Measurements from ENCODE around the gene NPHP4.

Gene NPHP4

DNA sequence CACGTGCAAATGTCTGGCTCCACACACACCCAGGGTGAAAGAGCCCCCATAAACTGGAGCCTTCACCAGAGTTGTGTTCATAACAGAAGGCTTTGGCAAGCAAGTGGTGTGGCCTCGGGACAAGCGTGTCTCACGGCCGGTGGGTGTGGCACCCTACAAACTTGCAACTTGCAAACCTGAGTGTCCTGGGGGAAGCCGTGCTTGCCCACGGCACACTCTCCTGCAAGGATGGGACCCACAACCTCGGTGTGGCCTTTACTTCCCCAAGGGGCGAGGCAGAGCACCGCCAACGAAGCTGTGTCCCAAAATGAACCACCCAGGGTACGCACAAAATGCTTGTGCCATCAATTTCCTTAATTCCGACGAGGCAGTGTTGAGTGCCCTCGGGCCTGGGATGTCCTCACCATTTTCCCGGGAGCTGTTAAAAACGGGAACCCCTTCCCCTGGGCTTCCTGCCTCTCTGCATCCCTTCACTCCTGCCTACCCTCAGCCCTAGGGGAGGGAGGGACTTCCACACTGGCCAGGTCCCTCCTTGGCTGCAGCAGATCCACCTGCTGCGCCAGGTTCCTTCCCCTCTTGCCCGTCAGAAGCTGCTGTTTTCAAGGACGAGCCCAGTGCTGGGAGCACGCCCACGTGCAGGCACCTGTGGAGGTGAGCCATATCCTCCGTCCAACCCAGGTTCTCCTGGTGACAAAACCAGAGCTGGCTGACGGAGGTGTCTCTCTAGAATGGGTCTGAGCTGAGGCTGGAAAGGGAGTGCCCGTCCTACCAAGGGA lies 111.4 kb downstream of the NPHP4 start:
- DNase-seq (ENCODE audit: low read depth, low spot score), result no peak

DNA sequence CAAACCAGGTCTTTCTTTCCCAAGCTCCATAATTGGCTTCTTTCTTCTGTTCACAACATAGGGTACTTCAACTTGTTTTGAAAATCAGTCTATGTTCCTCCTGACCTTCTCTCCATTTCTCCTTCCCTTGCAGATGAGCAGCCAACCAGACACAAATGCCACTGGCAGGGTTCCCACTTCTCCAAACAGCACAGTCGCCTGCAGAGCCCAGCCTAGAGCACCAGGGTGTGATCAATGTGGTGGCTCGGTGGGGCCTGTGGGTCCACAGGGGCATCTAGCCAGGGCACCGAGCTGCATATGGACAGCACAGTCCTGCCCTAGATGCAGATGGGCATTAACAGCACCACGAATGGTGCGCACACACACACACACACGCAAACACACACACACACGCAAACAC lies 112.8 kb downstream of the NPHP4 start:
- no peak for DNase-seq (ENCODE audit: low read depth, low spot score)

DNA sequence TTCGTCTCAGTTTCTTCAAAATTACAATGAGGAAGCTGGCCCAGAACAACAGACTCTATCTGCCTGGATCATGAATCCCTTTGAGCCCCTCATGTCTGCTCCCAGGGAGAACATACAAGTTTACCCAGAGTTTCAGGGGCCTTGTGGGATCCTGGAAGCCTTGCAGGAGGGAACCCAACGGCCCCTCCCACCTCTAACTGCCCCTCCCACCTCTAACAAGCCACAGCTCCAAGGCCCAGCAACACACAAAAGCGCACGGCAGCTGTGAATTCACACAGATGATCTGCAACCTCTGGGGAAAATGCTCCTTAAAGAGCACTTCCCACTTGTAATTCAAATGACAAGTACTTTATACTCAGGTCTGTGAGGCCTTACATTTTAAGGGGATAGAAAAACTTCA lies 113.3 kb downstream of the NPHP4 start:
- no peak for DNase-seq (ENCODE audit: low read depth, low spot score)

DNA sequence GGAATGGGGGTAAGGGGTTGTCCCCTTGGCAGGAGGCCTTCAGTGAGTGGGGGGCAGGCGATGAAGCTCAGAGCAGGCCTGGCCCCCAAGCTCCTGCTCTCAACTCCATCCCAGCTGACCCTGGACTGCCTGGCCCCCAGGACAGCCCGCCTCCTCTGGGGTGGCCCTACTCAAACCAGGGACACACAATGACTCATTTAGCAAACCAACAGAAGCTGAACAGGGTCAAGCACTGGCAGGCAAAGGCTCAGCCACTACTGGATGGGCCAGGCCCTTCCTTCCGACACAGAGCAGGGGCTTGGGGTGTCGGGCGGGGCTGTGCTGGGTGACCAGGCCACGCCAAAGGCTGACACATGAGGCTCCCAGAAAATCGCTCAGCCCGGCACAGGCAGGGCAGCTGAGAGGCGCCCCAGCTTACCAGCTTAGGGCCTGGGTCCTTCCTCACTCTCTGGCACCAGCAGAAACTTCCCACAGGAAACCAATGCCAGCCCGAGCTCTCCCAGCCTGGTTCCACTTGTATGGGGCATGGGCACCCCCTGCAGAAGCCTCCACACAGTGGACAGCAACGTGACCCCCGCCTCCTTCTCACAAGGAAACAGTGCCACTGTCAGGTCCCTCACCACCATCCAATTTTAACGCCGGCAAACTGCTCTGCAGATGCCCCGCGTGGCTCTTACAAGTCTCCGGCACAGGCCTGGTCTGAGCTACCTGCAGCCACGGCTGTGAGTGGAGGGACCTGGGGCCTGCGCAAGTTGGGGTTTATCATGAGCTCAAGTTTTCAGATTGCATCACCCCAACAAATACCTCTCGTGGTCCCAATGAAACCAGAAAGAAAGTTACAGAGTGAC lies 114.3 kb downstream of the NPHP4 start:
- DNase-seq (ENCODE audit: low read depth, low spot score), result no peak

GRCh38 chr1:5877001-5877400 lies 115.2 kb downstream of the NPHP4 start:
- no peak for DNase-seq (ENCODE audit: low read depth, low spot score)

DNA sequence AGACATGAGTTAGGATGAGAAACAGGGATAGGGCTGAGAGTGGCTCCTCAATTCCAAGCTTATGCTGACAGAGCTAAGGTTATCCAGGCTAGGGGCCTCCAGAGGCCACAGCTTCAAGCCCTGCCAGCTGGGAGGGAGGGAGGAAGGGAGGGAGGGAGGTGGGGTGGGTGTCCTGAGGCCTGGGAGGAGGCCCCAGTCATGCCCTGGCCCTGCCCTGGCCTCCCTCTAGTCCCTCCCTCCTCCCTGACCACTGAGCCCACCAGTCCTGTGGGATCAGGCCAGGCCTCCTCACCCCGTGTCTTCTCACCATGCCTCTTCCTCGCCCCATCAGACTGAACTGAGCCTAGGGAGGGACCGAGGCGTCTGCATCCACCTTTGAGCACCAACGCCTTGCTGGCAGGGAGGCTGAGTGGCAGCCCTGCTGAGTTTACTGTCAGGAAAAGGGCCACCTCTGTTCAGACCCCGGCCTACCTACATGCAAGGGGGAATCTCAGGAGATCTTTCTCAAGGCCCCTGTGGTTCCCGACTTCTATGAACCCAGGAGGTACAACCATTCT lies 116.1 kb downstream of the NPHP4 start:
- DNase-seq (ENCODE audit: low read depth, low spot score), result no peak

GRCh38 chr1:5875345-5875910 lies 116.8 kb downstream of the NPHP4 start:
- no peak for DNase-seq (ENCODE audit: low read depth, low spot score)

- DNase-seq (ENCODE audit: low read depth, low spot score), result no peak
Observed at GRCh38 chr1:5874416-5875110, 117.7 kb downstream of the NPHP4 start.

DNA sequence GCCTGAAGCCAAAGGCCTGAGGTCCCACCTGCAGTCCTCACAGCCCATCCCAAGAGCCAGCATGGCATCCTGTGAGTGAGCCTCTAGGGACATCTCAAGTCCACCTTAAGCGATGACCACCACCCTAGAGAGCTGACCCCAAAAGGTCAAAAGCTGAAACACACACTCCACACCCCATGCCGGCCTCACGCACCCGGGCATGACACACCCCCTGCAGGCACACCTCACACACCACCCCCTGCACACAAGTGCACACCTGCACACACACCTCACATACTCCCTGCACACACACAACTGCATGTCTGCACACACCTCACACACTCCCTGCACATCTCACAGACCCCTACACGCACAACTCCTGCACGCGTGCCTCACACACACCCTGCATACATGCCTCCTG lies 118.7 kb downstream of the NPHP4 start:
- DNase-seq (ENCODE audit: low read depth, low spot score), result no peak

GRCh38 chr1:5872886-5873285 lies 119.3 kb downstream of the NPHP4 start:
- no peak for DNase-seq (ENCODE audit: low read depth, low spot score)

GRCh38 chr1:5868931-5869500 lies 123.2 kb downstream of the NPHP4 start:
- no peak for DNase-seq (ENCODE audit: low read depth, low spot score)

- peak; percentile 44 for DNase-seq (ENCODE audit: low read depth, low spot score)
Observed at GRCh38 chr1:5865774-5866173, 126.5 kb downstream of the NPHP4 start.

DNA sequence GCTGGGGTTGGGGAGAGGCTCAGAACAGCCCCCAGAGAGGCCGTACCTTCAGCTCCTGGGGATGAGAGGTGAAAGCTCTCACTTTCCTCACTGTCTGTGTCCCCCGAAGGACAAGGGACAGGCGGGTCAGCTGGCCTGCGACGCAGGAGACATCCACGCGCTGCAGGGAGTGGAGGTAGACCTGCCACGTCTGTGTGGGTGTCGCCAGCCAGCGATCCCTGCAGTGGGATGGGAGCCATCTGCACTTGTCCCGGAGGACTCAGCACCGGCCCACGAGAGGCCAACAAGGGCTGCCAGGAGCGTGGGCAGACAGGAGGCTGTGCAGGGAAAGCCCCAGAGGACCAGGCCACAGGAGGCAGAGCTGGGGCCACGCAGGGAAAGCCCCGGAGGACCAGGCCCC lies 127.2 kb downstream of the NPHP4 start:
- no peak for DNase-seq (ENCODE audit: low read depth, low spot score)

- DNase-seq (ENCODE audit: low read depth, low spot score), result no peak
Observed at GRCh38 chr1:5864256-5864655, 128.0 kb downstream of the NPHP4 start.

DNA sequence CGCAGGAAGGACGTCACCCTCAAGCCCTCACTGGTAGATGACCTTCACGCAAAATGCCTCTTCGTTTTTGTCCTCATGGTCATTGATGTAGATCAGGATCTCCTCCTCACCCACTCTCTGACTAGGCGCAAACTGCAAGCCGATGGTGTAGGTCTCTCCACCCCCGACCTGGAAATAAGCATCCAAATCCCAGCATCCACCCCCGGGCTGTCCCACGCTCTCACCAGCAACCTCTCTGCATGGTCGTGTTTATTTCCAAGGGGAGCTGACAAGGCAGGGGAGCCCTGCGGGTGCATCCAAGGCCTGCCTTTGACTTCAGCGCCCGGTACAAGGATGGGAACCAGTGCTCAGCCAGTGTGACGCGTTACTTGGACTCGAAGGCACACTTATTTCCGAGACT lies 129.0 kb downstream of the NPHP4 start:
- DNase-seq (ENCODE audit: low read depth, low spot score), result no peak

DNA sequence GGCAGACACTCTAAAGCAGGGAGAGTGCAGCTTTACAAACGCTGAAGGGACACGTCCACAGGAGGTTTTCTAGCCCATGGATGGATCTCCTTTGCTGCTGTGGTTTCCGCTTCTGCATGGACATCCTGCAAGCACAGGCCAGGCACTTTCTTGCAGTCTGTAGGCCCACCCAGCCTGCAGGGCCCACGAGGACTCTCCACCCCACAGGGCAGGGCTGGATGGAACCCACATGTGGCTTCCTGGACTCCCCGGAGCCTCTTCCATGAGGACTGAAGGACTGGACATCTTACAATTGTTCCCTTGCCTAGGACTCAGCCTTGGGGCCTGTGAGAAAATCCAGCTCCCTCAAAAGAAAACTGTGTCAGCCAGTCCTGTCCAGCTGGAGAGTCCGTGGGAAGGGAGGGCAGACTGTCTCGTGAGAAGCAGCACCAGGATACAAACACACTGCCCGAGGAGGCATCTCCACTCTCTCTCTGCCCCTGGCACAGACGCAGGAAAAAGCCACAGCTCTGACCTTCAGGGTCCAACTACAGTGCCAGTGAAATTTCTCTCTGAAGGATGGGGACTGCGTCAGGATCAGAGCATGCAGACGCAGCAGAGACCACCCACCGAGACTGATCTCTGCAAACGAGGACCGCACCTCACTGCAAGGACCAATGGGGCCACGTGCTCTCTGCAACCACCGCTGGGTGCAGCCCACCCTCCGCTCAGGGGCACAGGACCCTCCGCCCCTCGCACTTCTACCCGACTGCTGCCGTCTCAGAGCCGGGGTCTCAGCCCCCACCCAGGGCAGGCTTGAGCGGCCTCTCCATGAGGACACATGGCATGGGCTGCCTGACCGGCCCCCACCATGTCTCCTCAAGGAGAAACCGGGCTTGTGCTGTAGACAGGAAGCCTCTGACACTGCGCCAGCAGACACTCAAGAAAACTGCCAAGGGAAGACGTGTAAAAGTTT lies 130.1 kb downstream of the NPHP4 start:
- no peak for DNase-seq (ENCODE audit: low read depth, low spot score)

DNA sequence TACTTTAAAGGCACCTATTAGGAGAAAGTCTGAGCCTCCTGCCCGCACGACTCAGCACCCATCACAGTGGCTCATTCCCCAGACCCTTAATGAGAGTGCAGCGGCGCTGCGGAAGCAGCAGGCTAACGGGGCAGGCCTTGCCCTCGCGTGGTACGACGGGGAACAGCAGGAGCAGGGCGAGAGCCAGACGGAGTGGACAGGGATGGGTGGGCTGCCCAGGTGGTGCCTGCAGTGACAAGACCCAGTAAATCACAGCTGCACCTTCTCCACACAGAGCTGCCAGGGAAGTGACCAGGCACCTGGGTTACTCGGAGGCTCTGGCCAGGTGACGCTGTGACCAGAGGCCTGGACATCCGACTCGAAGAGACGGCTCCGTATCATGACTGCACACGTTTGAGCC lies 131.9 kb downstream of the NPHP4 start:
- no peak for DNase-seq (ENCODE audit: low read depth, low spot score)

DNA sequence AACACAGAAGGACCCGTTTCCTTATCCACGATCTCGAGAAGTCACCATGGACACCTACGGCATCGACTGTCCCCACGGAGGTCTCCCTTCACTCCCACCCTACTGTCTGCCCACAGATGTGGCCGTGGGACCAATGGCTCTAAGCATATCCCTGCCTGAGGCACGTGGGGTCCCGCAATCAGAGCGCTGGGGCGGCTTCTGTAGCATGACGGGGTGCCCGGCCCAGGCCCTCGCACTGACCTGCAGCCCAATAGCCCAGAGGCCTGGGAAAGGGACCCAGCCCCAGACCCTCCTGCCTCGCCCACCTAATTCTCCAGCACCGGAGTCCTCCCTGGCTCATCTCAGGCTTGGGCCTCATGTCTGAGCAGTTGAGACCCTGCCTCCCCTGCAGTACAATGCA lies 132.5 kb downstream of the NPHP4 start:
- no peak for DNase-seq (ENCODE audit: low read depth, low spot score)

DNA sequence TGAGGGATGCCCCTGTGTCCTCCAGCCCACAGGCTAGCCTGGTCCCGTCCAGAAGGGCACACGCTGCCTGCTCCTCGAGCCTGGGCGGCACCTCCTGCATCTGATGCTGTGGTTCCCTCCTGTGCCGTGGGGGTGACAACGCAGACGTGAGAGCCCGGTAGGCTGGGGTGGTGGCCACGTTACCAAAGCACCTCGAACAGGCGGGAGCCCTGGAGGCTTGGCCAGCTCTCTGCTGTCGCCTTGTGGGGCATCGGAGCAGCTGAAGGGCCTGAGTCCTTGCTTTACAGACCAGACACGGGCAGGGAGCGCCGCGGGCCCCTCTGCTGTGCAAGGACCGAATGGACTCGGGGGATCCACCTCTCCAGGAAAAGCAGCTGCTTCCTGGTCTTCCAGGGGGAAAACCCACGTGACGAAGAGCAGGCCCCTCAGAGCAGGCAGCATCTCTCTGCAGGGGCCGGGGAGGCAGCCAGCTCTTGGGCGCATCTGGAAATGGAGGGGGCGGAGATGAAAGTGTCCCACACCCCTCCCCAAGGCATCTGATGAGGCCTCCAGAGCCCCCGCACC lies 133.3 kb downstream of the NPHP4 start:
- DNase-seq (ENCODE audit: low read depth, low spot score), result no peak

DNA sequence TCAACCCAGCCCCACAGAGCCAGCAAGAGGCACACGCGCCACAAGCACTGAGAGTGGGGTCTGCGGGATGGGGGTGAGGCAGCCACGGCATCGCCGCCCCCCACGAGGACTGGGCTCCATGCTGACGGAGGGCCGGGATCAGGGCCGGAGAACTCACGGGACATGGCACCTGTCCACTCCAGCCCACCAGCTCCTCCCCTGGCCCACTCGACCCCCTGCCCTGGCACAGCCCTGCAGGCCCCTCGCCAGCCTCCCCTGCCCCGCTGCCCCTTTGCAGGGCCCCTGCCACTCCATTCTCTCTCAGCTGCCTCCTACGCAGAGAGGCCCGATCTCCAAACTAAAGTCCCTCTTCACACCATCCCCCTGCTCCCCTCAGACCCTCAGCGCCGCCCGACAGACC lies 134.0 kb downstream of the NPHP4 start:
- no peak for DNase-seq (ENCODE audit: low read depth, low spot score)
